ENCODE measurements around the gene MBD5. TPM values are rescaled to one million over a fixed set of nuclear protein-coding genes. Genes with fewer than 3 reads are reported as not detected.
"Not testable (repeated sequence)": the region's sequence is repeated elsewhere in the genome, so short reads cannot be mapped to it uniquely, and the experiment has no call there.

Gene MBD5
- total RNA-seq, 1 donor from 2014 or later = 44.9 TPM

DNA sequence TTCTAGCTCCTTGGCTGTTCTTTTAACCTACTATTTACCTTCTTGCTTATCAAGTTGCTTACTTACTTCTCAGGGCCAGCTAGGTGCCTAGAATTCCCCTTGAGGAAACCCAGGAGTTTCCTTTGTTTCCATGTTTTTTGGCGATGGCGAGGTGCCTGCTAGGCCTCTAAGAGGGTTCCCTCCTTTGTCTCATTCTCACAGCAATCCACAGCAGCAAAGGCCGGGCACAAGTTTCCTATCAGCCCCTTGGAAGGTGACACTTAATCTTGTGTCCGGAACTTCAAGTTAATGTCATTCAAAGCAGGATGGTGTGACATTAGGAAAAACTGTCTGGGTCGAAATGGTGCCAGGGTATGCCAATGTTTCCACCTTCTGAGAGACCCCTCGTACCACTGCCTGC is 521.7 kb downstream of the MBD5 start:
- H3K36me3 Mint-ChIP-seq (ENCODE audit: unreplicated experiment) = no peaks in the 10 kb centered on the region
- DNase-seq (ENCODE audit: extremely low spot score, unreplicated experiment) = no peak
- H3K4me3 Mint-ChIP-seq (ENCODE audit: unreplicated experiment) = no peak overlapping the region
- no peaks in the 10 kb centered on the region for H3K9me3 Mint-ChIP-seq (ENCODE audit: unreplicated experiment)
- TF ChIP-seq, protein P1, sequence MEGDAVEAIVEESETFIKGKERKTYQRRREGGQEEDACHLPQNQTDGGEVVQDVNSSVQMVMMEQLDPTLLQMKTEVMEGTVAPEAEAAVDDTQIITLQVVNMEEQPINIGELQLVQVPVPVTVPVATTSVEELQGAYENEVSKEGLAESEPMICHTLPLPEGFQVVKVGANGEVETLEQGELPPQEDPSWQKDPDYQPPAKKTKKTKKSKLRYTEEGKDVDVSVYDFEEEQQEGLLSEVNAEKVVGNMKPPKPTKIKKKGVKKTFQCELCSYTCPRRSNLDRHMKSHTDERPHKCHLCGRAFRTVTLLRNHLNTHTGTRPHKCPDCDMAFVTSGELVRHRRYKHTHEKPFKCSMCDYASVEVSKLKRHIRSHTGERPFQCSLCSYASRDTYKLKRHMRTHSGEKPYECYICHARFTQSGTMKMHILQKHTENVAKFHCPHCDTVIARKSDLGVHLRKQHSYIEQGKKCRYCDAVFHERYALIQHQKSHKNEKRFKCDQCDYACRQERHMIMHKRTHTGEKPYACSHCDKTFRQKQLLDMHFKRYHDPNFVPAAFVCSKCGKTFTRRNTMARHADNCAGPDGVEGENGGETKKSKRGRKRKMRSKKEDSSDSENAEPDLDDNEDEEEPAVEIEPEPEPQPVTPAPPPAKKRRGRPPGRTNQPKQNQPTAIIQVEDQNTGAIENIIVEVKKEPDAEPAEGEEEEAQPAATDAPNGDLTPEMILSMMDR (IDR thresholded peaks at IDR 0.05) = no peak
- no peak overlapping the region for H3K27ac Mint-ChIP-seq (ENCODE audit: unreplicated experiment)
- H3K27me3 Mint-ChIP-seq (ENCODE audit: unreplicated experiment) = peaks cover 2% of the 10 kb centered on the region
- H3K4me1 Mint-ChIP-seq (ENCODE audit: unreplicated experiment) = no peaks in the 10 kb centered on the region

DNA sequence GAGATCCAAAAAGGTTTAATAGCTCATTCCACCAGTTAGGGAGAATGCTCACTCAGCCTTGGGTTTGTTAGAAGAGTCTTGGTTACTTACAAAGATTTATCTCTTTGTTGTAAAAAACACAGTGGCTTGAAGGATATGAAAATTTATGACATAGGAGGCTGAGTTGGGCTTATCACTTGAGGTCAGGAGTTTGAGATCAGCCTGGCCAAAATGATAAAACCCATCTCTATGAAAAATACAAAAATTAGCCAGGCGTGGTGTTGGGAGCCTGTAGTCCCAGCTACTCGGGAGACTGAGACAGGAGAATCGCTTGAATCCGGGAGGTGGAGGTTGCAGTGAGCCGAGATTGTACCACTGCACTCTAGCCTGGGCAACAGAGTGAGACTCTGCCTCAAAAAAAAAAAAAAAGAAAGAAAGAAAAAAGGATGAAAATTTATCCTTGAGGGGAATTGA is 522.2 kb downstream of the MBD5 start:
- not testable (repeated sequence) for H3K4me3 Mint-ChIP-seq (ENCODE audit: unreplicated experiment); H3K9me3 Mint-ChIP-seq (ENCODE audit: unreplicated experiment); DNase-seq (ENCODE audit: extremely low spot score, unreplicated experiment); H3K27me3 Mint-ChIP-seq (ENCODE audit: unreplicated experiment); H3K36me3 Mint-ChIP-seq (ENCODE audit: unreplicated experiment); H3K4me1 Mint-ChIP-seq (ENCODE audit: unreplicated experiment); H3K27ac Mint-ChIP-seq (ENCODE audit: unreplicated experiment)

DNA sequence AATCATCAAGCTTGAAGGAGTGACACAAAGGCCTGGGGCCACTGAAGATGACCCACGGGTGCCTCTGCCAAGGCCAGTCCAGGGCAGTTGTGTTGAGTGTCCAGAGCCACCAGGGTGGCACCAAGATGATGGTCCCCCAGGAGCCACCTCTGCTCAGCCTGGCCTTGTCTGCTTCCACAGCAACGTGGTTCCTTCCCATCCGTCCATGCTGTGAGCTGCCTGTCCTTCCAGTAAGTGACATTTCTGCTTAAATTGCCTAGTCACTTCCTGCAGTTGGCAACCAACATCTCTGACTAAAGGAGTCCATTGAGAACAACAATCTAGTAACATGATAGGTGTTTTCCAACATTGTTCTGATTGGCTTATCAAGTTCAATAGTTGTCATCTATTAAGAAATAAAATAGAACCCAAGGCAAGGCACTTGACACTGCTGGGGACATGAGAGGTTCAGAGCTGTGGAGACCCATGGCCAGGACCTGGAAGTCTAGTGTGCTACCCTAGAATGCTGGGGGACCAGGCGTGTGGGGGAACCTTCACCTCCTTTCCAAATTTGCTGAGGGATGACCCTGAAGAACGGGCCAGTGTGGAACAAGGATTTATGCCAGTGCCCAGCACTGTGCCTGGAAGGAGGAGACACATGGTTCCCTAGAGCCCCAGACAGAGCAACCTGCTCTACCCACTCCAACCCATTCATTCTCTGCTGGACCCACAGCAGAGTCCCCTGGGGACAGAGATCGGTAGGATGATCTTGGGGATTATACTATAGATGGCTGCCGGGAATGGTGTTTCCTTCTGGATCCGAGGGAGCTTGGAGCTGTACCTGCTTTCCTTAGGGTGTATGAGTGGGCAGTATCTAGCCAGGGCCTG is 524.7 kb downstream of the MBD5 start:
- TF ChIP-seq, protein P1 (IDR thresholded peaks at IDR 0.05) = no peak
- no peak overlapping the region for H3K27ac Mint-ChIP-seq (ENCODE audit: unreplicated experiment)
- no peak overlapping the region for H3K4me3 Mint-ChIP-seq (ENCODE audit: unreplicated experiment)
- H3K9me3 Mint-ChIP-seq (ENCODE audit: unreplicated experiment) = no peaks in the 10 kb centered on the region
- DNase-seq (ENCODE audit: extremely low spot score, unreplicated experiment) = no peak
- peaks cover under 1% of the 10 kb centered on the region for H3K27me3 Mint-ChIP-seq (ENCODE audit: unreplicated experiment)
- H3K36me3 Mint-ChIP-seq (ENCODE audit: unreplicated experiment) = no peaks in the 10 kb centered on the region
- no peaks in the 10 kb centered on the region for H3K4me1 Mint-ChIP-seq (ENCODE audit: unreplicated experiment)

DNA sequence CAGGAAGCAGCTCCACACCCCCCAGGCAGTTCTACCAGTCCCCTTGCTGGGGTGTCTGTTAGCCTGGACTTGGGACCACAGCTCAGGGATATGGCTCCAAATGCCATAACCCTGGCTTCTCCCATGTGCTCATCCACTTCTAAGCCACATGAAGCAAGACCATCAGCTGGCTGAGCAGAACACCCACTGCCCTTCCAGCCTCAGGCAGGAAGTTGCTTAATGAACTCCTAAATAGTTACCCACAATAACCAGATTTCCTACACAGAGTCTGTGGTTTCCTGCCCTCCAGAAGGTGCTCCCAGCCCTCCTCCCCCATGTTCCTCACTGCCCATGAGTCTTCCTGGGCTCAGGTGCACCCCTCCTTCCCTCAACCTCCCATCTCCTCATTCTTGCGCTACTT is 525.4 kb downstream of the MBD5 start:
- no peak for DNase-seq (ENCODE audit: extremely low spot score, unreplicated experiment)
- H3K27me3 Mint-ChIP-seq (ENCODE audit: unreplicated experiment) = no peaks in the 10 kb centered on the region
- H3K36me3 Mint-ChIP-seq (ENCODE audit: unreplicated experiment) = no peaks in the 10 kb centered on the region
- TF ChIP-seq, protein P1 (IDR thresholded peaks at IDR 0.05) = no peak
- H3K4me3 Mint-ChIP-seq (ENCODE audit: unreplicated experiment) = no peak overlapping the region
- no peaks in the 10 kb centered on the region for H3K9me3 Mint-ChIP-seq (ENCODE audit: unreplicated experiment)
- no peaks in the 10 kb centered on the region for H3K4me1 Mint-ChIP-seq (ENCODE audit: unreplicated experiment)
- H3K27ac Mint-ChIP-seq (ENCODE audit: unreplicated experiment) = no peak overlapping the region

DNA sequence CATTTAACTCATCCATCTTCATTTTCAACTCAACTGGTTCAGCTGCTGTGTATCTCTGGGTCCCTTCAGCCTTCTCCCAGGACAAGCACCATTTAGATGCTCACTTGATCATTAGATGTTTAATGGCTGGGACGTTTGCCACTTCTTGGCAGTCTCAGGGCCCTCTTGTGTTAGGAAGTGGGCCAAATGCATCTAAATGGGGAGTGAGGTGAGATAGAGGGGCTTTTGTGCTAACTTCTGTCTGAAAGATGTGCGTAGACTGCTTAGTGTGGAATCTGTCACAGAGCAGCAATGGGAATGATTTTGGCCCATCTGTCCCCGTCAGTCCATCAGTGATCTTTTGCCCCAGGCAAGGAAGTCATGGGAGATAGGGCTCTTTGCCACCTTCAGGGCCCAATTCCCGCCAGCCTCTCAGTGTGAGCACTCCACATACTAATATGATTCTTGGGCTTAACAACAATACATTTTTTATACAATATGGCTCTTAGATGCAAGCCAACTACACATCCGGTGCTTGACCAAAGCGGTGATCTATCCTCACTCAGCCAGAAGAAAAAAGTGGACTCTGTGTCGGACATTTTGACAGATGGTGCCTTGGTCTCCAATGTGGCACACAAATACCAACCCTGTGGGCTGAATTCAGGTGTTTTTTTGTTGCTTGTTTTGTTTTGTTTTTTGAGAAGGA is 528.0 kb downstream of the MBD5 start:
- Mint-ChIP-seq H3K9me3 (ENCODE audit: unreplicated experiment) (no peaks in the 10 kb centered on the region), H3K27ac (ENCODE audit: unreplicated experiment) (no peak overlapping the region), H3K4me3 (ENCODE audit: unreplicated experiment) (no peak overlapping the region), H3K4me1 (ENCODE audit: unreplicated experiment) (no peaks in the 10 kb centered on the region), H3K27me3 (ENCODE audit: unreplicated experiment) (no peaks in the 10 kb centered on the region), H3K36me3 (ENCODE audit: unreplicated experiment) (no peaks in the 10 kb centered on the region)
- TF ChIP-seq, protein P1 (IDR thresholded peaks at IDR 0.05) = no peak
- DNase-seq (ENCODE audit: extremely low spot score, unreplicated experiment) = no peak

Measured in osteocyte (in vitro differentiated cells).